Small intestine (tissue), 7 donors: ENCODE results near the gene ELOVL1. TPM values are rescaled to one million over a fixed set of nuclear protein-coding genes. Genes with fewer than 3 reads are reported as not detected.

Source experiments
- DNase-seq, 2 donors: peaks; one replicate each; pipeline versions ENCODE4 v3.0.0 to v3.0.0-alpha.2; 2013
- FAIRE-seq: peaks from 2 replicates; lab custom pipeline; 2012; peaks lifted over from hg19 to GRCh38; lab: Jason Lieb, UNC
- H3K27ac ChIP-seq, 3 donors: one replicate each; pipeline ENCODE4 v1.5.1; 2013; ENCODE audit warnings: low read length in 2 of 3, mild to moderate bottlenecking in 2 of 3, control low read depth in 1 of 3, inconsistent platforms in 1 of 3, low read depth in 1 of 3, moderate library complexity in 1 of 3
- H3K27me3 ChIP-seq, 3 donors: one replicate each; pipeline ENCODE4 v1.6.1; 2013; ENCODE audit warnings: low read length in 3 of 3, inconsistent platforms in 1 of 3; ENCODE audit not compliant: control insufficient read depth in 3 of 3, insufficient read depth in 3 of 3
- H3K36me3 ChIP-seq, 3 donors: one replicate each; pipeline ENCODE4 v1.6.1; 2013; ENCODE audit warnings: low read length in 3 of 3, inconsistent platforms in 1 of 3, low read depth in 1 of 3, mild to moderate bottlenecking in 1 of 3, moderate library complexity in 1 of 3; ENCODE audit not compliant: control insufficient read depth in 3 of 3, insufficient read depth in 2 of 3
- H3K4me1 ChIP-seq, 3 donors: one replicate each; pipeline ENCODE4 v1.6.1; 2013; ENCODE audit warnings: low read length in 2 of 3, inconsistent platforms in 1 of 3, low read depth in 1 of 3, mild to moderate bottlenecking in 1 of 3, moderate library complexity in 1 of 3; ENCODE audit not compliant: control insufficient read depth in 3 of 3, insufficient read depth in 2 of 3
- H3K4me3 ChIP-seq, 3 donors: one replicate each; pipeline ENCODE4 v1.5.1; 2013; ENCODE audit warnings: low read length in 3 of 3, control low read depth in 1 of 3, inconsistent platforms in 1 of 3, low read depth in 1 of 3, mild to moderate bottlenecking in 1 of 3, moderate library complexity in 1 of 3
- H3K9me3 ChIP-seq, 2 donors: one replicate each; pipeline ENCODE4 v1.6.1; 2013; ENCODE audit warnings: low read depth in 1 of 2, low read length in 1 of 2; ENCODE audit not compliant: control insufficient read depth in 2 of 2, insufficient read depth in 1 of 2
- WGBS, 3 donors: extraction: QIAGEN DNeasy Blood & Tissue Kit; methylation state at CpG; one replicate each; pipeline ENCODE4 v1.1.7; 2013; 5-methylcytosine and 5-hydroxymethylcytosine counted together
- polyA plus RNA-seq, 4 donors: library from polyadenylated mRNA; stranded (reverse) in 3 of 4; unstranded in 1 of 4; fragments of 200-250 nt in 3 of 4; fragments of 120-200 nt in 1 of 4; gene quantifications; one replicate each; pipeline versions ENCODE4 v1.2.1 to v1.2.3, GENCODE V29; 2013
- donor health status: healthy with polysubstance abuse.
- donor health status: control.
- donor health status: control.
- donor health status: Bipolar disorder and iron deficiency.
- donor health status: healthy.

ELOVL1 gene
- polyA plus RNA-seq, 4 donors = 60.6 to 105 (median 71.1) TPM

DNA sequence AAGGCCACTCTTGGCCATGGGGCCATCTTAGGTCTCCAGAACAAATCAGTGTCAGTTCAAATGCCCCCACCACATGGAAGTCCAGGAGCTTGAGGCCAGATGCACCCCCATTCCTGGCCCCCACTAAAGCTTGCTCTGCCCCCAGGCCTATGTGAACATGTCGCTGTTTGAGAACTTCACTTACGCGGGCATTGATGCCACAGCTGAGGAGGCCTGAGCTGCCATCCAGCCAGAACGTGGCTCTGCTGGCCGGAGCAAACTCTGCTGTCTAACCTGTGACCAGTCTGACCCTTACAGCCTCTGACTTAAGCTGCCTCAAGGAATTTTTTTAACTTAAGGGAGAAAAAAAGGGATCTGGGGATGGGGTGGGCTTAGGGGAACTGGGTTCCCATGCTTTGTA lies 45.3 kb downstream of the ELOVL1 start:
- no peak overlapping the region for H3K27ac ChIP-seq
- H3K4me1 ChIP-seq = no peaks in the 10 kb centered on the region
- DNase-seq = no peak
- FAIRE-seq = no peak
- H3K4me3 ChIP-seq = no peak overlapping the region
- peaks cover 0 to 3% (median 0%) of the 10 kb centered on the region in 3 donors for H3K36me3 ChIP-seq
- no peaks in the 10 kb centered on the region for H3K9me3 ChIP-seq
- H3K27me3 ChIP-seq = no peaks in the 10 kb centered on the region
- WGBS, 3 donors = 88 to 97% (median 92%) methylated on average over 5 of the region's 5 CpGs

- Histone ChIP-seq H3K9me3 (no peaks in the 10 kb centered on the region), H3K27me3 (no peaks in the 10 kb centered on the region), H3K4me1 (no peaks in the 10 kb centered on the region), H3K27ac (no peak overlapping the region), H3K4me3 (no peak overlapping the region), H3K36me3 (peaks cover 0 to 3% (median 0%) of the 10 kb centered on the region in 3 donors)
- DNase-seq (no peak), FAIRE-seq (no peak)
- 92 to 96% (median 95%) methylated on average over 16 of the region's 16 CpGs for WGBS, 3 donors
These were observed 46.4 kb downstream of the ELOVL1 start for GRCh38 chr1:43321331-43321891.

GRCh38 chr1:43319766-43320165 lies 48.0 kb downstream of the ELOVL1 start:
- FAIRE-seq (no peak), DNase-seq (no peak)
- no peaks in the 10 kb centered on the region for H3K4me1 ChIP-seq
- H3K27ac ChIP-seq = no peak overlapping the region
- H3K4me3 ChIP-seq = no peak overlapping the region
- peaks cover 0 to 3% (median 0%) of the 10 kb centered on the region in 3 donors for H3K36me3 ChIP-seq
- H3K27me3 ChIP-seq = no peaks in the 10 kb centered on the region
- no peaks in the 10 kb centered on the region for H3K9me3 ChIP-seq
- 64 to 100% (median 74%) methylated on average over 2 to 3 of the region's 3 CpGs for WGBS, 3 donors

DNA sequence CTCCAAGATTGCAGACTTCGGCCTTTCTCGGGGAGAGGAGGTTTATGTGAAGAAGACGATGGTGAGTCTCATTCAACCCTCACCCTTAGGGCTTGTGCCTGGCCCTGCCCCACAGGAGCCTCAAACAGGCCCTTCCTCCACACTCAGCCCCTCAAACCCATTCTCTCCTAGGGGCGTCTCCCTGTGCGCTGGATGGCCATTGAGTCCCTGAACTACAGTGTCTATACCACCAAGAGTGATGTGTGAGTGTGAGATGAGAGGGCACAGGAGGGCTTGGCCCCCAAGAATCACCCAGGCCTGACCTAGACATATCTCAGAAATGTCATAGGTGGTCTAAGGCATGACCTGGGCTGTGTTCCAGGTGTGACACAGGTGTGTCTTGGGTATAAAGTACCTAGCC lies 48.5 kb downstream of the ELOVL1 start:
- peaks cover 0 to 3% (median 0%) of the 10 kb centered on the region in 3 donors for H3K36me3 ChIP-seq
- no peaks in the 10 kb centered on the region for H3K27me3 ChIP-seq
- H3K27ac ChIP-seq = no peak overlapping the region
- H3K4me3 ChIP-seq = no peak overlapping the region
- 87 to 93% (median 92%) methylated on average over 5 of the region's 5 CpGs for WGBS, 3 donors
- FAIRE-seq (no peak), DNase-seq (no peak)
- H3K9me3 ChIP-seq = no peaks in the 10 kb centered on the region
- no peaks in the 10 kb centered on the region for H3K4me1 ChIP-seq

GRCh38 chr1:43318831-43319230 lies 49.0 kb downstream of the ELOVL1 start:
- Histone ChIP-seq H3K27ac (no peak overlapping the region), H3K9me3 (no peaks in the 10 kb centered on the region), H3K36me3 (peaks cover 0 to 3% (median 0%) of the 10 kb centered on the region in 3 donors), H3K27me3 (no peaks in the 10 kb centered on the region), H3K4me1 (no peaks in the 10 kb centered on the region), H3K4me3 (no peak overlapping the region)
- 76 to 81% (median 79%) methylated on average over 4 of the region's 4 CpGs for WGBS, 3 donors
- FAIRE-seq (no peak), DNase-seq (no peak)

DNA sequence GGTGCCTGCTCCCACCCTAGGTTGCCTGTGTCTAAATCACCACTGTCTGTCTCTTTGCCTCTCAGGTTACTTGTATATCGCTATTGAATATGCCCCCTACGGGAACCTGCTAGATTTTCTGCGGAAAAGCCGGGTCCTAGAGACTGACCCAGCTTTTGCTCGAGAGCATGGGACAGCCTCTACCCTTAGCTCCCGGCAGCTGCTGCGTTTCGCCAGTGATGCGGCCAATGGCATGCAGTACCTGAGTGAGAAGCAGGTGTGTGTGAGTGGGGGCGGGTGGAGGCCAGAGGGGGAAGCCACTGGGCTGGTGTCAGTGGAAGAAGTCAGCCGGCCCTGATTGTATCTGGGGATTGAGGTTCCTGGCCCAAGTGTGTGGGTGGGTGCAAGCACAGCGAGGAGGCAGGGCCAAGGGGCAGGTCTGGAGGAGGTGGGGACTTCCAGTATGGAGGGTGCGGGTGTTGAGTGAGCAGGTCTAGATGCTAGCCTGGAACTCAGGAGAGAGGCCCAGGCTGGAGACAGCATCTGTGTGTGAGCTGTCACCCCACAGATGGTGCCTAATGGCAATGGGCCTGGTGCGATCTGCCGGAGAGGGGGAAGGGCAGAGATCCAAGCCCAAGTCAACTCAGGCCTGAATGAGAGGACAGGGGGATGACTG lies 49.9 kb downstream of the ELOVL1 start:
- no peaks in the 10 kb centered on the region for H3K27me3 ChIP-seq
- H3K4me3 ChIP-seq = no peak overlapping the region
- 86 to 94% (median 88%) methylated on average over 15 of the region's 15 CpGs for WGBS, 3 donors
- H3K27ac ChIP-seq = no peak overlapping the region
- H3K9me3 ChIP-seq = no peaks in the 10 kb centered on the region
- H3K36me3 ChIP-seq = peaks cover 0 to 3% (median 0%) of the 10 kb centered on the region in 3 donors
- DNase-seq (no peak), FAIRE-seq (no peak)
- no peaks in the 10 kb centered on the region for H3K4me1 ChIP-seq

- 87 to 90% (median 90%) methylated on average over 16 of the region's 16 CpGs for WGBS, 3 donors
- no peaks in the 10 kb centered on the region for H3K4me1 ChIP-seq
- no peaks in the 10 kb centered on the region for H3K9me3 ChIP-seq
- FAIRE-seq (no peak), DNase-seq (no peak)
- peaks cover 0 to 3% (median 0%) of the 10 kb centered on the region in 3 donors for H3K36me3 ChIP-seq
- no peak overlapping the region for H3K27ac ChIP-seq
- H3K27me3 ChIP-seq = no peaks in the 10 kb centered on the region
- H3K4me3 ChIP-seq = no peak overlapping the region
These were observed 50.9 kb downstream of the ELOVL1 start for GRCh38 chr1:43316738-43317520.

DNA sequence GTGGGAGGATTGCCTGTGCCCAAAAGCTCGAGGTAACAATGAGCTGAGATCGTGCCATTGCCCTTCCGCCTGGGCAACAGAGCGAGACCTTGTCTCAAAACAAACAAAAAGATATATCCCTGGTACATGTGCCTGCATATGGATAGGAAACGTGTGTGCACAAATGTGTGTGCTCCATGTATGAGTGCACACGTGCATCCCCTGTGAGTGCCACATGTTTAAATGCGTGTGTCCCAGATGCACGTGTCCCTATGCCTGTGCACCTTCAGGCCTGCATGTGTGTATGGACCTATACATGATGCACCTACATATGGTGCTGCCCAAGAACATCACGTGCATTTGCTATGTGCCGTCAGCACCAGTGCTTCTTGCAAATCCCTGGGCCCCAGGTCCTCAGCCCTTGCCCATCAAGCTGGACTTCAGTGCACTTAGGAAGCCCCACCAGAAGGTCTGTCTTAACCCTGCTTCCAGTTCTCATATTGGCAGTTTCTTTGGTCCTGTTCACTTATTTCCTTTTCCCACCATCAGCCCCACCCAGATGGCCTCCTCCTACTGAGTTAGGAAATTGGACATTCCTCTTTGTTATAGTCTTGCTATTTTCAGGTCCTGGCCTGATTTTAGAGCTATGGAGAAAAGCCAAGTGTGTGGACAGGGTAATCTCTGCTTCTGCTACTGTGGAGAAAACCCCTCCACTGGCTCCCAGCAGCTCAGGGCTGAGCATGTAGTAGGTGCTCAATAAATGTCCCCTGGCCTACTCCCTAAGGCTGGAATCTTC lies 51.7 kb downstream of the ELOVL1 start:
- H3K9me3 ChIP-seq = no peaks in the 10 kb centered on the region
- no peak for FAIRE-seq
- WGBS, 3 donors = 89 to 92% (median 91%) methylated on average over 10 of the region's 10 CpGs

More for the DNA sequence above, 51.7 kb downstream of the ELOVL1 start:
- Histone ChIP-seq H3K27ac (no peak overlapping the region), H3K4me1 (no peaks in the 10 kb centered on the region), H3K36me3 (peaks cover 0 to 2% (median 0%) of the 10 kb centered on the region in 3 donors), H3K27me3 (no peaks in the 10 kb centered on the region), H3K4me3 (no peak overlapping the region)
- no peak for DNase-seq
